Keratinocyte (primary cell): ENCODE measurements around the gene PDZD7.

Source experiments
- CTCF ChIP-seq, 3 experiments: IDR thresholded peaks in 1 of 3; conservative IDR thresholded peaks in 1 of 3; optimal IDR thresholded peaks in 1 of 3; 2 replicates in 2 of 3; 3 replicates in 1 of 3; pipeline versions ENCODE3 to v1.5.1; 2011; ENCODE audit warnings: low read length in 3 of 3, mild to moderate bottlenecking in 3 of 3, moderate library complexity in 2 of 3, control low read depth in 1 of 3, inconsistent platforms in 1 of 3; ENCODE audit not compliant: insufficient read depth in 2 of 3; ENCODE audit errors: extremely low read depth in 1 of 3
- EZH2 ChIP-seq: IDR thresholded peaks from one replicate; pipeline ENCODE4 v1.6.1; 2012; ENCODE audit warnings: inconsistent platforms, mild to moderate bottlenecking, low read length, moderate library complexity

GRCh38 chr10:100976906-100977305, 54.0 kb downstream of the PDZD7 start:
- TF ChIP-seq CTCF (optimal IDR thresholded peaks at IDR 0.05 in 1 of 3, IDR thresholded peaks at IDR 0.05 in 1 of 3, conservative IDR thresholded peaks at IDR 0.05 in 1 of 3; ENCODE audit: extremely low read depth in 1 of 3, insufficient read depth in 2 of 3, low read length in 3 of 3) (no peak), EZH2 (no peak)
